BJ (cell line): ENCODE measurements around the gene MANSC4. TPM values are rescaled to one million over a fixed set of nuclear protein-coding genes. Genes with fewer than 3 reads are reported as not detected.

Experiments used
- CTCF ChIA-PET: fragments of 350-600 bp; formaldehyde crosslinking; extraction: SDS; loops from one replicate; lab custom pipeline; 2021; ENCODE audit warnings: antibody characterized with exemption, inconsistent platforms; lab: Yijun Ruan, JAX
- POLR2A ChIA-PET: fragments of 300-600 bp; sonication (Branson Sonifier 250); formaldehyde crosslinking; extraction: SDS; loops from one replicate; lab custom pipeline; 2021; ENCODE audit warnings: antibody characterized with exemption; lab: Charles Lee
- DNase-seq: peaks from one replicate; pipeline ENCODE4 v3.0.0-alpha.2; 2011; ENCODE audit warnings: low read depth
- H3K27me3 ChIP-seq: 2 replicates; pipeline ENCODE4 v1.6.0; 2011; ENCODE audit warnings: low read length; ENCODE audit not compliant: control insufficient read depth, insufficient read depth
- H3K36me3 ChIP-seq: 2 replicates; pipeline ENCODE4 v1.5.1; 2011; ENCODE audit warnings: low read length; ENCODE audit not compliant: control insufficient read depth, insufficient read depth
- H3K4me3 ChIP-seq: 2 replicates; pipeline ENCODE4 v1.5.1; 2011; ENCODE audit warnings: low read depth, mild to moderate bottlenecking, control low read depth, low read length
- polyA minus RNA-seq: library from RNA; depleted of rRNA, polyadenylated mRNA; stranded (reverse); fragments of >200 nt; gene quantifications from 2 replicates; pipeline ENCODE4 v1.2.3, GENCODE V29; 2011; rRNA and poly(A)+ RNA removed
- polyA plus RNA-seq: library from polyadenylated mRNA; depleted of rRNA; stranded (reverse); fragments of >200 nt; gene quantifications from 2 replicates; pipeline ENCODE4 v1.2.3, GENCODE V29; 2011; rRNA removed
- TF ChIP-seq, protein P1 (sequence below): IDR thresholded peaks from 2 replicates; pipeline ENCODE4 v1.5.1; 2011; ENCODE audit warnings: low read depth, mild to moderate bottlenecking, control low read depth, inconsistent platforms, low read length, moderate library complexity; ENCODE audit not compliant: insufficient read depth

The MANSC4 gene
- polyA plus RNA-seq (not detected in 2 replicates), polyA minus RNA-seq (not detected in 2 replicates)

DNA sequence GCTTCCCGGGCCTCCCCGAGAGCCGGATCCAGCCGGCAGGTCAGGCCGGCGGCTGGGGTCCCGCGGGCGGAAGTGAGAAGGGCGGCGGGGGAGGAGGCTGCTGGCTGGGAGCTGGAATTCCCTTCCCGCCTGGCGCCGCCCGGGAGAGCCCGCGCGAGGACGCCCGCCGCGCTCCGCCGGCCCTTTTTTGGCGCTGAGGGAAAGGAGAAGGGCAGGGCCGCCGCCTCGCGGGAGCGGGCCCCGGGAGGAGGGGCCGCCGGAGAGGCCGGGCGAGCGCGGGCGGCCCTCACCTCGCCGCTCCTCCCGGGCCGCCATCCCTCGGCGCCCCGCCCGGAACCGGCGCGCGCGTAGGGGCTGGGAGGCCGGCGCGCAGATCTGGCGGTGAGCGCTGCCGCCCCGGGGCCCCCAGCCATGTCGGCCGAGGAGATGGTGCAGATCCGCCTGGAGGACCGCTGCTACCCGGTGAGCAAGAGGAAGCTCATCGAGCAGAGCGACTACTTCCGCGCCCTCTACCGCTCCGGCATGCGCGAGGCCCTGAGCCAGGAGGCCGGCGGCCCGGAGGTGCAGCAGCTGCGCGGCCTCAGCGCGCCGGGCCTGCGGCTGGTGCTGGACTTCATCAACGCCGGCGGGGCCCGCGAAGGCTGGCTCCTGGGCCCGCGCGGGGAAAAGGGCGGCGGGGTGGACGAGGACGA lies at the start of gene MANSC4, which contains the start of gene KLHL42:
Gene MANSC4, minus strand, starts transcription at position 317 of the 692 bp plus-strand sequence. CDS start 8,960 bp downstream, outside the sequence.
Gene KLHL42, plus strand, starts transcription at position 314 of the 692 bp plus-strand sequence. Its CDS starts 98 bp downstream, at position 412.
- DNase-seq = peak; percentile 19
- POLR2A ChIA-PET = interaction anchor here (0.6 kb wide), 1 partner anchor 20 kb away, joined by 11 read pairs; no protein-coding TSS in a partner anchor
- H3K36me3 ChIP-seq = no peaks in the 10 kb centered on the region
- H3K27me3 ChIP-seq = no peaks in the 10 kb centered on the region
- TF ChIP-seq, protein P1, sequence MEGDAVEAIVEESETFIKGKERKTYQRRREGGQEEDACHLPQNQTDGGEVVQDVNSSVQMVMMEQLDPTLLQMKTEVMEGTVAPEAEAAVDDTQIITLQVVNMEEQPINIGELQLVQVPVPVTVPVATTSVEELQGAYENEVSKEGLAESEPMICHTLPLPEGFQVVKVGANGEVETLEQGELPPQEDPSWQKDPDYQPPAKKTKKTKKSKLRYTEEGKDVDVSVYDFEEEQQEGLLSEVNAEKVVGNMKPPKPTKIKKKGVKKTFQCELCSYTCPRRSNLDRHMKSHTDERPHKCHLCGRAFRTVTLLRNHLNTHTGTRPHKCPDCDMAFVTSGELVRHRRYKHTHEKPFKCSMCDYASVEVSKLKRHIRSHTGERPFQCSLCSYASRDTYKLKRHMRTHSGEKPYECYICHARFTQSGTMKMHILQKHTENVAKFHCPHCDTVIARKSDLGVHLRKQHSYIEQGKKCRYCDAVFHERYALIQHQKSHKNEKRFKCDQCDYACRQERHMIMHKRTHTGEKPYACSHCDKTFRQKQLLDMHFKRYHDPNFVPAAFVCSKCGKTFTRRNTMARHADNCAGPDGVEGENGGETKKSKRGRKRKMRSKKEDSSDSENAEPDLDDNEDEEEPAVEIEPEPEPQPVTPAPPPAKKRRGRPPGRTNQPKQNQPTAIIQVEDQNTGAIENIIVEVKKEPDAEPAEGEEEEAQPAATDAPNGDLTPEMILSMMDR = no peak
- peak within 1 kb of the TSS; percentile 78 for H3K4me3 ChIP-seq
- CTCF ChIA-PET = interaction anchor here (0.8 to 1.7 kb wide), 6 partner anchors 8 to 398 kb away, joined by 3 to 4 read pairs (median 3); no protein-coding TSS in a partner anchor

DNA sequence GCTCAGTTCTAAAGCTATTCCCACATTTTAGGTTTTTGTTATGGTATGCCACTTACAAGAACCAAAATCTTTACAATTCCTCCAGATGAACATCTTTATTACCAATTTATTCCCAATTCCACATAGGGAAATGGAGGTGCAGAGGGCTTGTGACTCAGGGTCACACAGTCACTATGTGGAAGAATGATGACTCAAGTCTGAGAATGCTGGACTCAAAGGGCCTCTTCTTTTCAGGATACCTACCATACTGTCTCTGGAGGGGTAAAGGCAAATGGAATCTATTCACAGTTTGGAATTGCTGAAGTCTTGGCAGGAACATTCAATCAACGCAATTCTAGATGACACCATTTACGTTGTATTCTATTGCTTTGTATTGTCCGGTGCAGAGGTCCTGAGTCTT lies 48.2 kb upstream of the MANSC4 start:
- Histone ChIP-seq H3K4me3 (no peak overlapping the region), H3K27me3 (no peaks in the 10 kb centered on the region), H3K36me3 (no peaks in the 10 kb centered on the region)
- DNase-seq = no peak
- POLR2A ChIA-PET = no interaction called here
- TF ChIP-seq, protein P1 = no peak
- CTCF ChIA-PET = interaction anchor here (1.0 to 1.5 kb wide), 4 partner anchors 11 to 23 kb away, joined by 3 to 4 read pairs (median 4); no protein-coding TSS in a partner anchor

DNA sequence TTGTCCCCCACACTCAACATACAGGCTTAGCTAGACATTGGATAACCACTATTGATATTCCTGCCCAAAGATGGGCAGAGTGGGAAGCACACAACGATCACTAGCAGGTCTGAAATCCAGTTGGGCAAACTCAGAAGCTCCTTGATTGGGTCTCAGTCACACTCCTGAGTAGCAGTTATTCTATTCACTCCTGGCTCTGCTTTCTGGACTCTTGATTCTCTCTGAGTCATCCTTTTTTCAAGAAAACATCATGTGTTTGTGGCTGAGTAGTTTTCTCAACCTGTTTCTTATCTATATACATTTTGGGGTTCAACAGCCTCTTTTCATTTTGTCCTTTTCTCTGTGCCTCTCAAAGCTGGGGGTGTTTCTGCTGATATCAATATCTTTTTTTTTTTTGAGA lies 46.0 kb upstream of the MANSC4 start:
- ChIA-PET CTCF (interaction anchor here (0.6 kb wide), 1 partner anchor 10 kb away, joined by 5 read pairs; no protein-coding TSS in a partner anchor), POLR2A (no interaction called here)
- no peak for DNase-seq

DNA sequence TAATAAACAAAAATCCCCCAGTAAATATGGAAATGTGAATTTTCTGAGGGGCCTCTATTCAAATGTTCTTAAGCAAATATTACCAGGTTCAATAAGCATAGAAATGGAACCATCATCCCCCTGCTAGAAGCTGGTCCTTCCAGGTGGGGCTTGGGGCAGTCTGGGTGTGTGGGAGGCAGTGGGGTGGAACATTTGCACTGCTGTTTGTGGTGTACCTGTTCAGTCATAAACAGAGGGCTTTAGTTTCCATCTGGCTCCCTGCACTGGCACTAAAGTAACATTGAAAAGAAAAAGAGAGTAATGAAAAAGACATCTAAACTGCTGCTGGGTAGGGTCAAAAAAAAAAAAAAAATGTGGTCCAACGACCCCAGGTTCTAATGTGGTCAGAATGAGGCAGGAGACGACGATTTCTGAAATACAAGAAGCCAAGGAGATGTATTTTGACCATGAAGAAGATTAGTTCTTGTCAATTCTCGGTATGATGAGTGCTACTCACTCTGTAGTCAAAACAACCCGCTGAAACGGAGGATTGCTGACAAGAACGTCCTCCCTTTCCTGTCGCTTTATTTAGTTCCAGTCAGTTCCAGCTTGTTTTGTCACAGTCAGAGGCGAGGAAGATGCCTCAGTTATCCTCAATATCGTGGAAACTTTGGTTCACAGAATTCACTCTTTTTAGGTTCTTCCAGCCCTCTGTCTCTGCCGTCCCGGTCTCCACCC lies 44.2 kb upstream of the MANSC4 start:
- TF ChIP-seq, protein P1 = no peak
- CTCF ChIA-PET = interaction anchor here (0.6 kb wide), 1 partner anchor 17 kb away, joined by 3 read pairs; no protein-coding TSS in a partner anchor

More for the DNA sequence above, 46.0 kb upstream of the MANSC4 start:
- TF ChIP-seq, protein P1 = no peak
- no peak overlapping the region for H3K4me3 ChIP-seq
- no peaks in the 10 kb centered on the region for H3K27me3 ChIP-seq
- H3K36me3 ChIP-seq = no peaks in the 10 kb centered on the region

DNA sequence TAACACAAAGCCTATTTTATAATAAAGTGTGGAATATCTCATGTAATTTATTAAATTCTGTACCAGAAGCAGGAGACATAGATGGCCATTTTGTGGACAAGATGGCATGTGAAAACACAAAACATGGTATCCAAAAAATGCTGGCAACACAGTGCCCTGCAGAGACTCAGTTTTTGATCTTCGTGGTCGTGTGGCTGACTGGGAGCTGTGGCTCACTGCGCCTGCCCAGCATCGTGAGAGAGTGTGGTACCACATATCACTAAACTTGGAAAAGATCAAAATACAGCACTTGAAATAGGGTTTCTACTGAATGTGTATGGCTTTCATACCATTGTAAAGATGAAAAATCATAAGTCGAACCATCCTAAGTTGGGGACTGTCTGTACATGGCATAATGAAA lies 43.0 kb upstream of the MANSC4 start:
- ChIA-PET CTCF (interaction anchor here (3.0 to 4.5 kb wide), 2 partner anchors 8 to 91 kb away, joined by 16 to 28 read pairs; no protein-coding TSS in a partner anchor), POLR2A (no interaction called here)
- Histone ChIP-seq H3K4me3 (no peak overlapping the region), H3K27me3 (no peaks in the 10 kb centered on the region), H3K36me3 (no peaks in the 10 kb centered on the region)
- DNase-seq = no peak
- TF ChIP-seq, protein P1 = no peak

More for the DNA sequence above, 44.2 kb upstream of the MANSC4 start:
- DNase-seq = no peak
- no peaks in the 10 kb centered on the region for H3K27me3 ChIP-seq
- POLR2A ChIA-PET = no interaction called here
- no peaks in the 10 kb centered on the region for H3K36me3 ChIP-seq
- H3K4me3 ChIP-seq = no peak overlapping the region
